MM.1S (cell line): ENCODE data around the gene HLA-DPA1.
A peak's percentile ranks its signal among the peaks of the same experiment; 100 is the strongest.

ENCODE experiments used
- DNase-seq: peaks from one replicate; pipeline ENCODE4 v3.0.0-alpha.2; 2015
- H2AFZ ChIP-seq: fragments of 300-600 bp; sonication (generic); 2 replicates; pipeline ENCODE4 v1.6.0; 2016; ENCODE audit warnings: antibody characterized with exemption, low read length
- H3F3A ChIP-seq: fragments of 300-600 bp; sonication (generic); 2 replicates; pipeline ENCODE4 v1.6.1; 2016; ENCODE audit warnings: mild to moderate bottlenecking, antibody characterized with exemption, low read length, moderate library complexity, mixed read lengths; ENCODE audit not compliant: insufficient read depth
- H3K27ac ChIP-seq: fragments of 300-600 bp; sonication (generic); 2 replicates; pipeline ENCODE4 v1.5.1; 2016; ENCODE audit warnings: mild to moderate bottlenecking, low read length
- H3K27me3 ChIP-seq: fragments of 300-600 bp; sonication (generic); replicated peaks from 2 replicates; pipeline ENCODE4 v1.6.0; 2016; ENCODE audit warnings: low read length; ENCODE audit not compliant: insufficient read depth
- H3K36me3 ChIP-seq: fragments of 300-600 bp; sonication (generic); replicated peaks from 2 replicates; pipeline ENCODE4 v1.6.1; 2016; ENCODE audit warnings: mild to moderate bottlenecking, low read length, mixed read lengths; ENCODE audit not compliant: insufficient read depth
- H3K4me1 ChIP-seq: fragments of 300-600 bp; sonication (generic); 2 replicates; pipeline ENCODE4 v1.6.1; 2016; ENCODE audit warnings: low read length, mixed read lengths
- H3K4me2 ChIP-seq: fragments of 300-600 bp; sonication (generic); 2 replicates; pipeline ENCODE4 v1.6.0; 2016; ENCODE audit warnings: low read depth, low read length
- H3K4me3 ChIP-seq: fragments of 300-600 bp; sonication (generic); 2 replicates; pipeline ENCODE4 v1.5.1; 2016; ENCODE audit warnings: low read length, mixed read lengths
- H3K79me2 ChIP-seq: fragments of 300-600 bp; sonication (generic); 2 replicates; pipeline ENCODE4 v1.6.1; 2016; ENCODE audit warnings: mixed run types, low read length, mixed read lengths
- H3K9ac ChIP-seq: fragments of 300-600 bp; sonication (generic); 2 replicates; pipeline ENCODE4 v1.6.1; 2016; ENCODE audit warnings: low read length, mixed read lengths
- H3K9me2 ChIP-seq: fragments of 300-600 bp; sonication (generic); replicated peaks from 2 replicates; pipeline ENCODE4 v1.6.1; 2016; ENCODE audit warnings: mild to moderate bottlenecking, low read length, mixed read lengths; ENCODE audit not compliant: insufficient read depth
- H3K9me3 ChIP-seq: fragments of 300-600 bp; sonication (generic); replicated peaks from 2 replicates; pipeline ENCODE4 v1.6.1; 2016; ENCODE audit warnings: mild to moderate bottlenecking, low read length, mixed read lengths; ENCODE audit not compliant: insufficient read depth
- H4K20me1 ChIP-seq: fragments of 300-600 bp; sonication (generic); 2 replicates; pipeline ENCODE4 v1.6.1; 2016; ENCODE audit warnings: mild to moderate bottlenecking, low read length, moderate library complexity, mixed read lengths; ENCODE audit not compliant: insufficient read depth
- CTCF ChIP-seq: fragments of 300-600 bp; sonication (generic); IDR thresholded peaks from 2 replicates; pipeline ENCODE4 v1.5.1; 2016; ENCODE audit warnings: antibody characterized with exemption, low read length, mixed read lengths
- EZH2 ChIP-seq: fragments of 300-600 bp; sonication (generic); optimal IDR thresholded peaks from 2 replicates; pipeline ENCODE3; 2017; ENCODE audit warnings: low read depth, mild to moderate bottlenecking, antibody characterized with exemption, low read length, mixed read lengths
- EZH2phosphoT487 ChIP-seq: fragments of 300-600 bp; sonication (generic); IDR thresholded peaks from 2 replicates; pipeline ENCODE4 v1.6.1; 2018; ENCODE audit warnings: antibody characterized with exemption, low read length

HLA-DPA1 gene

DNA sequence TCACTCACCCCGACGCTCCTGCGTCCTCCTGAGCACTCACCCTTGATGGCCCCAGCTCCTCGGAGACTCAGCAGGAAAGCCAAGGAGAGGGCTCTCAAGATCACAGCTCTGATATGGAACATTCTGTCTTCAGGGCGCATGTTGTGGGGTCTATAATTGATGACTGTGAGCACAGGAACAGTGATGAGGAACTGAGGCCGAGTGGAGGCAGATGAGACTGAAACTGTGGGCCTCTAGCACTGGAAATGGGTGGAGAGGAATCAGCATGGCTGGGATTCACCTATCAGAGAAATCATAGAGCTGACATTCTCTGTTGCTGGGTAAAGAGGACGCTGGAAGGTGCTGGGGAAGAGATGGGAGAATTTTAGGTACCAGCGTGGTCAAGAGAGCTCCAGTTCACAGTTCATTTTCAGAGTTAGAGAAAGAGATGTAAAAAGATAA lies at the start of gene HLA-DPA1:
TSS of gene HLA-DPA1 (minus strand) at position 219 of the 441 bp plus-strand sequence.
- Histone ChIP-seq H4K20me1 (no peaks in the 10 kb centered on the region), H3F3A (no peaks in the 10 kb centered on the region), H3K36me3 (no peaks in the 10 kb centered on the region), H3K27me3 (no peaks in the 10 kb centered on the region), H3K9ac (peak within 1 kb of the TSS; percentile 13; the same call in 1 of the 2 replicates), H3K79me2 (no peaks in the 10 kb centered on the region), H3K4me3 (peak within 1 kb of the TSS; percentile 64), H3K4me2 (peak within 1 kb of the TSS; percentile 61), H3K27ac (peak within 1 kb of the TSS; percentile 2; the same call in 1 of the 2 replicates), H3K9me3 (no peaks in the 10 kb centered on the region), H3K4me1 (peaks cover 18% of the 10 kb centered on the region), H2AFZ (peak within 1 kb of the TSS; percentile 73), H3K9me2 (no peaks in the 10 kb centered on the region)
- TF ChIP-seq EZH2 (no peak), CTCF (no peak)
- peak; percentile 74 for DNase-seq

DNA sequence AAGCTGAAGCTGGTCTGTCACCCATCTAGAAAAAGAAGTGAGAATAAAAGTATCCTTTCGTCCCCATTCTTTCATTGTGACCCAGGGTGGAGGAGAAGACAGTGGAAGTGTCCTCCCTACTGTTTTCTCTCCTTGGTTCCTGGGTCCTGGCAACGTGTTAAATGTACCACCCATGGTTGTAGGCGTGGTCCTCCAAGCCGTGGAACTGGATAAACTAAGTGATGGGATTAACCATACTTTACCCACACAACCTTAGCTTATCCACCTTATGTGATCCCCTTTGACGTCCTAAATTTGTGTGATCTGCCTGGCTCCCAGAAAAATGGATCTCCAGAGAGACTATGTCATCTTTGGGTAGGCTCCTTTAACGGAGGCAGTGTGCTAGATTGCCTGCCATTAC lies 49.7 kb upstream of the HLA-DPA1 start:
- no peak for DNase-seq
- H3K9ac ChIP-seq, result no peak overlapping the region
- no peaks in the 10 kb centered on the region for H3K9me2 ChIP-seq
- no peak overlapping the region for H2AFZ ChIP-seq
- peaks cover 26% of the 10 kb centered on the region for H3K27me3 ChIP-seq
- no peaks in the 10 kb centered on the region for H4K20me1 ChIP-seq
- H3K4me1 ChIP-seq, result peaks cover 4% of the 10 kb centered on the region; the same call in 1 of the 2 replicates
- TF ChIP-seq EZH2 (no peak), CTCF (no peak)
- no peaks in the 10 kb centered on the region for H3F3A ChIP-seq
- H3K36me3 ChIP-seq, result no peaks in the 10 kb centered on the region
- no peak overlapping the region for H3K4me3 ChIP-seq
- H3K27ac ChIP-seq, result no peak overlapping the region
- H3K4me2 ChIP-seq, result peak overlapping the region; percentile 25; the same call in 1 of the 2 replicates
- H3K9me3 ChIP-seq, result no peaks in the 10 kb centered on the region
- no peaks in the 10 kb centered on the region for H3K79me2 ChIP-seq

GRCh38 chr6:33120001-33120400 lies 46.6 kb upstream of the HLA-DPA1 start:
- Histone ChIP-seq H3K9me2 (no peaks in the 10 kb centered on the region), H3K36me3 (no peaks in the 10 kb centered on the region), H3K79me2 (no peaks in the 10 kb centered on the region), H4K20me1 (no peaks in the 10 kb centered on the region), H3K9me3 (no peaks in the 10 kb centered on the region), H3K4me3 (no peak overlapping the region), H2AFZ (no peak overlapping the region), H3K27ac (no peak overlapping the region), H3K4me2 (no peak overlapping the region), H3K9ac (no peak overlapping the region), H3F3A (no peaks in the 10 kb centered on the region), H3K27me3 (peaks cover 49% of the 10 kb centered on the region), H3K4me1 (peaks cover 4% of the 10 kb centered on the region; the same call in 1 of the 2 replicates)
- TF ChIP-seq CTCF (no peak), EZH2 (no peak), EZH2phosphoT487 (no peak)
- no peak for DNase-seq
